Hypothalamus (tissue), 51 donors: ENCODE data around the gene TRABD2A.
A peak's percentile ranks its signal among the peaks of the same experiment; 100 is the strongest.
"Not testable (repeated sequence)": the region's sequence is repeated elsewhere in the genome, so short reads cannot be mapped to it uniquely, and the experiment has no call there.

ENCODE experiments used
- DNase-seq, 51 donors: peaks; one replicate each; lab custom pipeline; 2025; lab: John Stamatoyannopoulos, UW

Gene TRABD2A

GRCh38 chr2:84880645-84881521, at the start of gene TRABD2A:
TSS of gene TRABD2A (minus strand) at chr2:84881084. CDS start at chr2:84881039, 45 bp downstream.
- DNase-seq = peak in 1 of 51 donors; percentile 5

GRCh38 chr2:84927275-84927627, 46.4 kb upstream of the TRABD2A start:
- no peak for DNase-seq

GRCh38 chr2:84925724-84926376, 45.0 kb upstream of the TRABD2A start:
- peak; percentile 39 to 99 (median 84) for DNase-seq

GRCh38 chr2:84925336-84925723, 44.4 kb upstream of the TRABD2A start:
- DNase-seq = no peak

- no peak for DNase-seq
Measured at GRCh38 chr2:84924173-84925106, 43.6 kb upstream of the TRABD2A start.

GRCh38 chr2:84923009-84923408, 42.1 kb upstream of the TRABD2A start:
- DNase-seq = no peak

GRCh38 chr2:84919885-84920580, 39.1 kb upstream of the TRABD2A start:
- DNase-seq = peak in 5 of 51 donors; percentile 6 to 47 (median 12)

- DNase-seq = no peak
Measured at GRCh38 chr2:84918430-84918829, 37.5 kb upstream of the TRABD2A start.

- not testable (repeated sequence) for DNase-seq
Measured at GRCh38 chr2:84917821-84918220, 36.9 kb upstream of the TRABD2A start.

- not testable (repeated sequence) for DNase-seq
Measured at GRCh38 chr2:84915675-84916074, 34.8 kb upstream of the TRABD2A start.

- DNase-seq = no peak
Measured at GRCh38 chr2:84914334-84914733, 33.5 kb upstream of the TRABD2A start.

- no peak for DNase-seq
Measured at GRCh38 chr2:84912984-84913383, 32.1 kb upstream of the TRABD2A start.

GRCh38 chr2:84911135-84911678, 30.3 kb upstream of the TRABD2A start:
- DNase-seq = no peak

GRCh38 chr2:84908948-84909713, 28.2 kb upstream of the TRABD2A start:
- DNase-seq = no peak

GRCh38 chr2:84906900-84907714, 26.2 kb upstream of the TRABD2A start:
- peak in 19 of 51 donors; percentile 4 to 62 (median 16) for DNase-seq

- peak in 23 of 51 donors; percentile 7 to 58 (median 24) for DNase-seq
Measured at GRCh38 chr2:84906108-84906899, 25.4 kb upstream of the TRABD2A start.
